ENCODE measurements around the gene NOXA1.

DNA sequence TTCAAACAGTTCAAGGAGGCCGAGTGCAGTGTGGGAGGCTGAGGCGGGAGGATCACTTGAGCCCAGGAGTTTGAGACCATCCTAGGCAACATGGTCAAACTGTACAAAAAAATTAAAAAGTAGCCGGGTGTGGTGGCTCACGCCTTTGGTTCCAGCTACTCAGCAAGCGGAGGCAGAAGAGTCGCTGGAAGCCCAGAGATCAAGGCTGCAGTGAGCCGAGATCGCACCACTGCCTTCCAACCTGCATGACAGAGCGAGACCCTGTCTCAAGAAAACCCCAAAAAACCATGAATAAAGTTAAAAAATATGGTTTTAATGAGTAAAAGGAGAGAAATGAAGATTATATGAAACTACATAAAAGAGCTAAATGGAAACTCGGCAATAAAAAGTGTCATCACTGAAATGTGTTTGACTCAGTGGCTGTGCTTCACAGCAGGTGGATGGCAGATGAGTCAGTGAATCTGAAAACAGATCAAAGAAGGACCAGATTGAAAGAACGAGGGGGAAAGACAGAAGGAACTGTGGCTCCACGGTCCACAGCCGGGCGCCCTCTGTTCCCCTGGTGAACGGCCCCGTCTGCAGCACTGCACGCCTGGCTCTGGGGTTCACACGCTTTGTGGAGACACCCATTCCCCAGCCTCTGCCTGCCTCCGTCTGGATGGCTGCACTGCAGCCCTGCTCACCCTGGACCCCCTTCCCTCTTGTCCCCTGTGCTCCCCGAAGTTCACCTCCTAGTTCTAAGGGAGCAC, 25.3 kb upstream of the NOXA1 start:
- no peak for TF ChIP-seq POLR2AphosphoS5 (IDR thresholded peaks at IDR 0.05)
- no peak for TF ChIP-seq CTCF (IDR thresholded peaks at IDR 0.05)
